SK-N-SH (cell line): ENCODE measurements around the gene BNC2. TPM values are rescaled to one million over a fixed set of nuclear protein-coding genes. Genes with fewer than 3 reads are reported as not detected.

Experiments
- CTCF ChIA-PET: fragments of 300-600, 350-600 bp; formaldehyde crosslinking; extraction: SDS; loops from one replicate; lab custom pipeline; 2021; lab: Yijun Ruan, JAX
- POLR2A ChIA-PET: fragments of 350-600 bp; sonication (Branson Sonifier 250); formaldehyde crosslinking; extraction: SDS; loops from one replicate; lab custom pipeline; 2020; ENCODE audit warnings: antibody characterized with exemption, inconsistent platforms; lab: Yijun Ruan, JAX
- DNase-seq: peaks from one replicate; pipeline ENCODE4 v3.0.0; 2012
- H2AFZ ChIP-seq: fragments of 200-600 bp; sonication (generic); 2 replicates; pipeline ENCODE4 v1.8.1; 2016; ENCODE audit warnings: antibody characterized with exemption, mild to moderate bottlenecking, low read depth
- H3F3A ChIP-seq: fragments of 200-600 bp; sonication (generic); replicated peaks from 2 replicates; pipeline ENCODE3; 2016; ENCODE audit warnings: antibody characterized with exemption, mild to moderate bottlenecking; ENCODE audit not compliant: insufficient read depth
- H3K27ac ChIP-seq, 2 experiments: fragments of 200-500 bp in 1 of 2; fragments of 200-600 bp in 1 of 2; sonication (Bioruptor generic) in 1 of 2; sonication (generic), shearing (Covaris generic) in 1 of 2; 2 replicates each; pipeline versions ENCODE4 v1.5.1 to v1.6.1; 2014 to 2016; ENCODE audit warnings: low read depth in 2 of 2, inconsistent platforms in 1 of 2, low read length in 1 of 2, mild to moderate bottlenecking in 1 of 2, mixed read lengths in 1 of 2
- H3K27me3 ChIP-seq: fragments of 200-600 bp; sonication (generic), shearing (Covaris generic); 2 replicates; pipeline ENCODE4 v1.6.1; 2016; ENCODE audit warnings: mixed run types; ENCODE audit not compliant: insufficient read depth
- H3K36me3 ChIP-seq, 2 experiments: fragments of 200-500 bp in 1 of 2; fragments of 200-600 bp in 1 of 2; sonication (Bioruptor generic) in 1 of 2; sonication (generic) in 1 of 2; replicated peaks in 1 of 2; 2 replicates each; pipeline versions ENCODE3 to v1.5.1; 2014 to 2016; ENCODE audit warnings: low read length in 1 of 2, mild to moderate bottlenecking in 1 of 2; ENCODE audit not compliant: insufficient read depth in 2 of 2, control insufficient read depth in 1 of 2
- H3K4me1 ChIP-seq, 2 experiments: fragments of 200-500 bp in 1 of 2; fragments of 200-600 bp in 1 of 2; sonication (Bioruptor generic) in 1 of 2; sonication (generic), shearing (Covaris generic) in 1 of 2; 2 replicates each; pipeline versions ENCODE4 v1.5.1 to v1.6.1; 2014 to 2016; ENCODE audit warnings: low read depth in 1 of 2, low read length in 1 of 2, mixed run types in 1 of 2; ENCODE audit not compliant: insufficient read depth in 2 of 2, control insufficient read depth in 1 of 2
- H3K4me2 ChIP-seq: fragments of 200-600 bp; sonication (generic), shearing (Covaris generic); 2 replicates; pipeline ENCODE4 v1.6.1; 2017; ENCODE audit warnings: mixed run types
- H3K4me3 ChIP-seq, 2 experiments: fragments of 200-500 bp in 1 of 2; fragments of 200-600 bp in 1 of 2; sonication (Bioruptor generic) in 1 of 2; sonication (generic), shearing (Covaris generic) in 1 of 2; 2 replicates each; pipeline versions ENCODE4 v1.5.1 to v1.8.1; 2014 to 2016; ENCODE audit warnings: low read depth in 2 of 2, inconsistent platforms in 1 of 2, low read length in 1 of 2, mild to moderate bottlenecking in 1 of 2, mixed read lengths in 1 of 2, moderate library complexity in 1 of 2
- H3K79me2 ChIP-seq: fragments of 200-600 bp; sonication (generic); 2 replicates; pipeline ENCODE4 v1.8.1; 2017; ENCODE audit warnings: mild to moderate bottlenecking; ENCODE audit not compliant: insufficient read depth
- H3K9ac ChIP-seq: fragments of 200-600 bp; sonication (generic); 2 replicates; pipeline ENCODE4 v1.6.1; 2017; ENCODE audit warnings: mixed run types
- H3K9me2 ChIP-seq: fragments of 200-600 bp; sonication (generic); 2 replicates; pipeline ENCODE4 v1.6.1; 2017; ENCODE audit warnings: mixed run types
- H3K9me3 ChIP-seq: fragments of 200-600 bp; sonication (generic); 2 replicates; pipeline ENCODE4 v1.6.1; 2017; ENCODE audit warnings: mixed run types, mild to moderate bottlenecking, moderate library complexity
- H4K20me1 ChIP-seq: fragments of 200-600 bp; sonication (generic); 2 replicates; pipeline ENCODE4 v1.6.1; 2017; ENCODE audit warnings: mild to moderate bottlenecking, mixed run types; ENCODE audit not compliant: insufficient read depth
- CHD2 ChIP-seq: fragments of 150-350 bp; IDR thresholded peaks from 2 replicates; pipeline ENCODE4 v1.6.1; 2018; ENCODE audit warnings: low read length; ENCODE audit not compliant: partially characterized antibody
- EZH2phosphoT487 ChIP-seq: fragments of 200-600 bp; sonication (generic); IDR thresholded peaks from 2 replicates; pipeline ENCODE4 v1.6.1; 2017; ENCODE audit warnings: low read depth, mixed run types, mild to moderate bottlenecking, antibody characterized with exemption, moderate library complexity, borderline replicate concordance
- FOSL2 ChIP-seq: IDR thresholded peaks from 2 replicates; pipeline ENCODE4 v1.4.0; 2012; ENCODE audit warnings: low read depth, mild to moderate bottlenecking, moderate library complexity, borderline replicate concordance
- FOXM1 ChIP-seq: IDR thresholded peaks from 2 replicates; pipeline ENCODE4 v1.4.0; 2012; ENCODE audit warnings: low read depth, mild to moderate bottlenecking
- GABPA ChIP-seq: IDR thresholded peaks from 2 replicates; pipeline ENCODE4 v1.4.0; 2012; ENCODE audit warnings: low read depth, mild to moderate bottlenecking
- JUND ChIP-seq: IDR thresholded peaks from 2 replicates; pipeline ENCODE4 v1.4.0; 2012
- MXI1 ChIP-seq: IDR thresholded peaks from 2 replicates; pipeline ENCODE4 v1.6.1; 2012; ENCODE audit warnings: mild to moderate bottlenecking, low read depth, low read length, improper control_type of control experiment
- NFIC ChIP-seq: IDR thresholded peaks from 2 replicates; pipeline ENCODE4 v1.4.0; 2012; ENCODE audit warnings: borderline replicate concordance
- SMC3 ChIP-seq: IDR thresholded peaks from 2 replicates; pipeline ENCODE4 v1.6.1; 2012; ENCODE audit warnings: low read depth, low read length, improper control_type of control experiment
- TCF12 ChIP-seq: IDR thresholded peaks from 2 replicates; pipeline ENCODE4 v1.4.0; 2012
- TEAD4 ChIP-seq: IDR thresholded peaks from 2 replicates; pipeline ENCODE4 v1.4.0; 2012; ENCODE audit warnings: mild to moderate bottlenecking, borderline replicate concordance; ENCODE audit not compliant: insufficient read depth
- WGBS: methylation state at CpG from one replicate; pipeline ENCODE4 v1.1.6; 2017; ENCODE audit warnings: low lambda C conversion rate; 5-methylcytosine and 5-hydroxymethylcytosine counted together
- polyA plus RNA-seq, 3 experiments: library from polyadenylated mRNA; depleted of rRNA; stranded (reverse); fragments of >200 nt; gene quantifications; 2 replicates each; pipeline ENCODE4 v1.2.3, GENCODE V29; 2012
- TF ChIP-seq, protein P1 (sequence below): IDR thresholded peaks from 2 replicates; pipeline ENCODE4 v1.4.0; 2012; ENCODE audit warnings: low read depth
- TF ChIP-seq, protein P2 (sequence below): IDR thresholded peaks from 2 replicates; pipeline ENCODE4 v1.4.0; 2012; ENCODE audit warnings: low read depth, borderline replicate concordance

BNC2 gene
- polyA plus RNA-seq, 1 of the 3 experiments (the other 2 are of a cell fraction), result 8.8 TPM

DNA sequence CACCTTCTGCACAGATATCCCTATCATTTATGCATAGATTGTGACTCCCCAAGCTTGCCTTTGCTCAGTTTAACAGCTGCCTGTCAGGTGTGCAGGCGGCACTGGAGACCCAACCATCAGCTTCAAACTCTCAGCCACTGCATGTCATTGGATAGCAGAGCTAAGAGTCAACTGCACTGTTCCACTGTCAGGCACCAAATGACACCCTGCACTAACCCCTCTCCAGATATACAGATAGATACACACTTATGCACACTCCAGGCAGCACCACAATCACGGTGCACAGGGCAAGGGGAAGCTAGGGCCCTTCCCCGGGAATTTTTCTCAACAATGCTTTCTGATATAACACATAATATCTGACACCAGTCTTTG lies 142.3 kb downstream of the BNC2 start:
- Histone ChIP-seq H3K79me2 (peaks cover 36% of the 10 kb centered on the region), H3K9me2 (no peaks in the 10 kb centered on the region), H3K9me3 (no peaks in the 10 kb centered on the region), H3K27me3 (no peaks in the 10 kb centered on the region), H3K27ac (peak overlapping the region in 1 of 2 experiments; percentile 79; a peak in 1 of 4 replicates), H3K36me3 (no peaks in the 10 kb centered on the region), H3K4me3 (peak overlapping the region; percentile 65 to 66; a peak in 3 of 4 replicates), H3K4me1 (peaks cover 3 to 18% of the 10 kb centered on the region in 2 experiments), H2AFZ (no peak overlapping the region), H3K9ac (peak overlapping the region; percentile 82; the same call in 1 of the 2 replicates), H4K20me1 (no peaks in the 10 kb centered on the region)
- 83% methylated on average over 2 of the region's 3 CpGs for WGBS
- POLR2A ChIA-PET, result no interaction called here
- no peak for DNase-seq
- TF ChIP-seq CHD2 (no peak), TCF12 (no peak), EZH2phosphoT487 (no peak), FOSL2 (no peak), GABPA (no peak)
- TF ChIP-seq, protein P1, sequence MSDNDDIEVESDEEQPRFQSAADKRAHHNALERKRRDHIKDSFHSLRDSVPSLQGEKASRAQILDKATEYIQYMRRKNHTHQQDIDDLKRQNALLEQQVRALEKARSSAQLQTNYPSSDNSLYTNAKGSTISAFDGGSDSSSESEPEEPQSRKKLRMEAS, result 0 out of 2 replicates have a peak, but pooled peaks have one; percentile 23
- TF ChIP-seq, all 33 proteins: peak for 1
- CTCF ChIA-PET, result interaction anchor here (0.7 to 2.2 kb wide), 3 partner anchors 11 to 855 kb away, joined by 3 to 6 read pairs (median 4); no protein-coding TSS in a partner anchor
- H3K4me2 ChIP-seq, result peak overlapping the region; percentile 80
- peaks cover 4% of the 10 kb centered on the region for H3F3A ChIP-seq

- peak overlapping the region; percentile 72 to 79; a peak in 3 of 4 replicates for H3K27ac ChIP-seq
- H3K9me2 ChIP-seq, result no peaks in the 10 kb centered on the region
- H3K79me2 ChIP-seq, result peaks cover 38% of the 10 kb centered on the region
- POLR2A ChIA-PET, result no interaction called here
- WGBS, result 63% methylated on average over 7 of the region's 7 CpGs
- H3K4me2 ChIP-seq, result peak overlapping the region; percentile 80
- peaks cover 4% of the 10 kb centered on the region for H3F3A ChIP-seq
- H3K27me3 ChIP-seq, result no peaks in the 10 kb centered on the region
- peak overlapping the region; percentile 74; the same call in 1 of the 2 replicates for H2AFZ ChIP-seq
- H3K4me3 ChIP-seq, result peak overlapping the region; percentile 65 to 66
- no peak for DNase-seq
- no peaks in the 10 kb centered on the region for H3K9me3 ChIP-seq
- H3K9ac ChIP-seq, result peak overlapping the region; percentile 82
- CTCF ChIA-PET, result interaction anchor here (0.7 kb wide), 1 partner anchor 40 kb away, joined by 3 read pairs; no protein-coding TSS in a partner anchor
- H3K4me1 ChIP-seq, result peaks cover 3 to 18% of the 10 kb centered on the region in 2 experiments
- no peaks in the 10 kb centered on the region for H3K36me3 ChIP-seq
- no peaks in the 10 kb centered on the region for H4K20me1 ChIP-seq
- TF ChIP-seq, protein P2, sequence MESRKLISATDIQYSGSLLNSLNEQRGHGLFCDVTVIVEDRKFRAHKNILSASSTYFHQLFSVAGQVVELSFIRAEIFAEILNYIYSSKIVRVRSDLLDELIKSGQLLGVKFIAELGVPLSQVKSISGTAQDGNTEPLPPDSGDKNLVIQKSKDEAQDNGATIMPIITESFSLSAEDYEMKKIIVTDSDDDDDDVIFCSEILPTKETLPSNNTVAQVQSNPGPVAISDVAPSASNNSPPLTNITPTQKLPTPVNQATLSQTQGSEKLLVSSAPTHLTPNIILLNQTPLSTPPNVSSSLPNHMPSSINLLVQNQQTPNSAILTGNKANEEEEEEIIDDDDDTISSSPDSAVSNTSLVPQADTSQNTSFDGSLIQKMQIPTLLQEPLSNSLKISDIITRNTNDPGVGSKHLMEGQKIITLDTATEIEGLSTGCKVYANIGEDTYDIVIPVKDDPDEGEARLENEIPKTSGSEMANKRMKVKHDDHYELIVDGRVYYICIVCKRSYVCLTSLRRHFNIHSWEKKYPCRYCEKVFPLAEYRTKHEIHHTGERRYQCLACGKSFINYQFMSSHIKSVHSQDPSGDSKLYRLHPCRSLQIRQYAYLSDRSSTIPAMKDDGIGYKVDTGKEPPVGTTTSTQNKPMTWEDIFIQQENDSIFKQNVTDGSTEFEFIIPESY, result no peak
- TF ChIP-seq JUND (no peak), TEAD4 (no peak), MXI1 (no peak), FOXM1 (no peak), SMC3 (no peak), FOSL2 (no peak), NFIC (no peak)
- TF ChIP-seq, protein P1, result no peak
Observed at GRCh38 chr9:16727452-16728136, 142.9 kb downstream of the BNC2 start.
